Activated naive CD8-positive, alpha-beta T cell treated with anti-CD3 and anti-CD28 coated beads, Interleukin-2, amount 10 ng/mL, durations not matched to agents 7 days and 5 days (primary cell): ENCODE results near the gene MPZL1. TPM values are rescaled to one million over a fixed set of nuclear protein-coding genes. Genes with fewer than 3 reads are reported as not detected.
"Not testable (repeated sequence)": the region's sequence is repeated elsewhere in the genome, so short reads cannot be mapped to it uniquely, and the experiment has no call there.

Experiments used
- ATAC-seq: fragments of 150-1000 bp; cut with Tn5 transposase; one replicate; pipeline ENCODE4 v1.10.0; 2021; ENCODE audit warnings: low read depth, moderate library complexity
- POLR2A ChIA-PET: fragments of 350-600 bp; sonication (Branson Sonifier 250); formaldehyde crosslinking; loops from one replicate; lab custom pipeline; 2021; ENCODE audit warnings: antibody characterized with exemption; lab: Charles Lee
- DNase-seq: peaks from one replicate; pipeline ENCODE4 v3.0.0; 2021
- H3K27ac Mint-ChIP-seq: one replicate; pipeline ENCODE4 v1.8.0; 2022; ENCODE audit warnings: mild to moderate bottlenecking, mixed read lengths
- H3K27me3 Mint-ChIP-seq: one replicate; pipeline ENCODE4 v1.8.0; 2022; ENCODE audit warnings: mild to moderate bottlenecking, moderate library complexity, mixed read lengths
- H3K36me3 Mint-ChIP-seq: one replicate; pipeline ENCODE4 v1.8.0; 2021; ENCODE audit warnings: mild to moderate bottlenecking, mixed read lengths
- H3K4me1 Mint-ChIP-seq: one replicate; pipeline ENCODE4 v1.8.0; 2021; ENCODE audit warnings: mixed read lengths
- H3K4me3 Mint-ChIP-seq: one replicate; pipeline ENCODE4 v1.8.0; 2022; ENCODE audit warnings: mild to moderate bottlenecking, moderate library complexity, mixed read lengths
- H3K9me3 Mint-ChIP-seq: one replicate; pipeline ENCODE4 v1.8.0; 2021; ENCODE audit warnings: mixed read lengths
- total RNA-seq, 2 experiments: library from RNA; stranded (reverse); gene quantifications; one replicate each; pipeline ENCODE4 v1.2.3, GENCODE V29; 2021

MPZL1 gene
- total RNA-seq, 2 experiments from 2014 or later = 8.5 to 9.3 TPM

DNA sequence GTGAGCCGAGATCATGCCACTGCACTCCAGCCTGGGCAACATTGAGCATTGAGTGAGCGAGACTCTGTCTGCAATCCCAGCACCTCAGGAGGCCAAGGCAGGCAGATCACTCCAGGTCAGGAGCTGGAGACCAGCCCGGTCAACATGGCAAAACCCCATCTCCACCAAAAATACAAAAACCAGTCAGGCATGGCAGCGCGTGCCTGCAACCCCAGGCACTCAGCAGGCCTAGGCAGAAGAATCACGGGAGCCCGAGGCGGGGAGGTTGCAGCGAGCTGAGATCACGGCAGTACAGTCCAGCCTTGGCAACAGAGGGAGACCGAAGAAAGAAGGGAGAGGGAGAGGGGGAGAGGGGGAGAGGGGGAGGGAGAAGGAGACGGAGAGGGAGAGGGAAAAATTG is 84.9 kb downstream of the MPZL1 start:
- POLR2A ChIA-PET, H3K27me3 Mint-ChIP-seq, H3K27ac Mint-ChIP-seq, DNase-seq, H3K4me3 Mint-ChIP-seq, H3K36me3 Mint-ChIP-seq, ATAC-seq, H3K9me3 Mint-ChIP-seq: not testable (repeated sequence)
- H3K4me1 Mint-ChIP-seq = peaks cover 28% of the 10 kb centered on the region

DNA sequence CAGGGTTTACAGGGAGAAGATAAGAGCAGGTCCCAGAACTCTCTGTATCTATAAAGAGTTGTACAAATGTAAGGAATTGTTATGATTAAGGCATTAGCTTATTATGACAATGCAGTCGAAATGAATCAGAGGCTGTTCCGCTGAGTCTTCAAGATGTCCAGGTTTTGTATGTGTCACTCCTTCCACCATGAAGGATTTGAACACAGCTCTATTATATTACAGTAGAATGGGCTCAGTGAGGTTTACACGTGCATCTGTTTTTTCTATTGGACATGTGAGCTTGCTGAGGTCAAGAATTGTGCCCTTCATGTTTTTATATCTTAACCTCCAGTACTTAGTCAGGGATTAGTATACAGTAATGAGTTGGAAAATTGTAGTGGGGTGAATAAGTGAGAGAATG is 86.3 kb downstream of the MPZL1 start:
- H3K27me3 Mint-ChIP-seq = peaks cover 15% of the 10 kb centered on the region
- H3K36me3 Mint-ChIP-seq = peaks cover 2% of the 10 kb centered on the region
- H3K4me3 Mint-ChIP-seq = no peak overlapping the region
- POLR2A ChIA-PET = no interaction called here
- ATAC-seq = no peak
- H3K9me3 Mint-ChIP-seq = peaks cover 6% of the 10 kb centered on the region
- no peak overlapping the region for H3K27ac Mint-ChIP-seq
- no peak for DNase-seq
- H3K4me1 Mint-ChIP-seq = peaks cover 28% of the 10 kb centered on the region

DNA sequence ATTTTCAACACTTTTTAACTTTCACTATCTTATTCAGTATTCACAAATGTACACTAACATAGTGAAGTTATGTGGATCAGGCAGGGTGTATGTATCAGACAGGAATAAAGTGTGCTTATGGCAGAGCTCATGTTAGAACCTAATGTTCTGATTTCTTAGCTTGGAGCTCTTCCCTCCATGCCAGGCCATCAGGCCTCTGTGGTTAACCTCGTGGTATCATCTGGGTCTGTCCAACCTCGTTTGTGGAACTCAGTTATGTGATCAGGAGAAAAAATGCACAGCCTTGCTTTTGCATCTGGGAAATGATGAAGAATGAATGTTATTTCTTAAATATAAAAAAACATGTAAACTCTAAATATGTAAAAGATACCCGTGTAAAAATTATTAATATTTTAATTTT is 86.9 kb downstream of the MPZL1 start:
- Mint-ChIP-seq H3K4me1 (peaks cover 24% of the 10 kb centered on the region), H3K9me3 (peaks cover 8% of the 10 kb centered on the region), H3K36me3 (peaks cover 2% of the 10 kb centered on the region), H3K4me3 (no peak overlapping the region), H3K27ac (no peak overlapping the region), H3K27me3 (peaks cover 19% of the 10 kb centered on the region)
- POLR2A ChIA-PET = no interaction called here
- no peak for ATAC-seq
- DNase-seq = no peak

DNA sequence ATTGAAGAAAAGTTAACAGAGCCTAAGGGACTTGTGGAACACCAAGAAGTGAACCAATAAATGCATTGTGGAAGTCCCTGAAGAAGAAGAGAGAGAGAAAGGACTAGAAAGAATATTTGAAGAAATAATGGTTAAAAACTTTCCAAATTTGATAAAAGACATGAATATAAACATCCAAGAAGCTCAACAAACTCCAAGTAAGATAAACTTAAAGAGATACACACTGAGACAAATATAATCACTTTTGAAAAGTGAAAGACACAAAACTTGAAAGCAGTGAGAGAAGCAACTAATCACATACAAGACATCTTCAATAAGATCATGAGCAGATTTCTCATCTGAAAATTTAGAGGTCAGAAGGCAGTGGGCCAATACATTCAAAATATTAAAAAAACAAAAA is 91.2 kb downstream of the MPZL1 start:
- peaks cover 4% of the 10 kb centered on the region for H3K36me3 Mint-ChIP-seq
- DNase-seq = no peak
- H3K4me3 Mint-ChIP-seq = no peak overlapping the region
- H3K9me3 Mint-ChIP-seq = peaks cover 19% of the 10 kb centered on the region
- H3K27me3 Mint-ChIP-seq = peaks cover 19% of the 10 kb centered on the region
- POLR2A ChIA-PET = no interaction called here
- ATAC-seq = no peak
- H3K27ac Mint-ChIP-seq = no peak overlapping the region
- peaks cover 7% of the 10 kb centered on the region for H3K4me1 Mint-ChIP-seq

DNA sequence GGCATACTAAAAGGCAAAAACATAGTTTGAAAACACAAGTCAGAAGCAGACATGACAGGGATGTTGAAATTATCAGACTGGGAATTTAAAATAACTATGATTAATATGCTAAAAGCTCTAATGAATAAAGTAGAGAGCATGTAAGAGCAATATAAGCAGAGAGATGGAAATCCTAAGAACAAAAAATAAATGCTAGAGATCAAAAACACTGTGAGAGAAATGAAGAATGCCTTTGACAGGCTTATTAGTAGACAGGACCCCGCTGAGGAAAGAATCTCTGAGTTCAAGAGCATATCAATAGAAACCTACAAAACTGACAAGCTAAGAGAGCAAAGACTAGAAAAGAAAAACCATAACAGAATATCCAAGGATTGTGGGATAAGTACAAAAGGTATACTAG is 93.9 kb downstream of the MPZL1 start:
- peaks cover 21% of the 10 kb centered on the region for H3K27me3 Mint-ChIP-seq
- peaks cover 18% of the 10 kb centered on the region for H3K9me3 Mint-ChIP-seq
- H3K27ac Mint-ChIP-seq = no peak overlapping the region

DNA sequence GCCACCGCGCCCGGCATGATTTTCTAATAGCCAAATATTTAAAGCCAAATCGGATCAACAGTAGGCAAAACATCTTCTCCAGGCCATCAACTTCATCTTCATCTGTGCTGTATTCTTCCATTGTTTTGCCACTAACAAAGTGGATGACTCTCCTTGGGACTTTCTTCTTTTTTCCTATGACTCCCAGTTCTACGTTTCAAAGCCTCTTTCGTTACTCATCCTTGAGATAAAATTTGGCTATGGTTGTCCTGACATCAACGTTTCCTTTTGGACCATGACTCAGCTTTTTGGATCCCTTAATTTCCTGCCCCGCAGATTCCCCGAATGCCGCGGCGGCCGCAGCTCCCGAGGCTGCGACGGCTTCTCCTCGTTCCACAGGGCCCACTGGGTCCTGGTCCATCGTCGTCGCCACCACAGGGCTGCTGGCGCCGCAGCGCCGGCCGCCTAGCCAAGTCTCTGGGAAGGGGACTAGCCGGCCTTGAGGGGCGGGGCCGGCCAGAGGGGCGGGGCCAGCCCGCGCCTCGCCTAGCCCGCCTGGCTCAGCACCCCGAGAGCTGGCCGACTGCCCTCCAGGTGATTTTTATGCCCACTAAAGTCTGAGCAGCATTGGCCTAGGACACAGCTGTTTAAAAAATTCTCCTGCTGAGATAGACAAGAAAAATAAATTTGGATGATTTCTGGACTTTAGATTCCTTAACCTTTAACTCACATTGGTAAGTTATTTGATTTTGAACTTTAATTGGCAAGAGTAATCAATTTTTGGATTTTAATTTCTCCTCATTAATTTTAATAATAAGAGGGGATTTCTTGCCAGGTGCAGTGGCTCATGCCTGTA is 98.3 kb downstream of the MPZL1 start:
- Mint-ChIP-seq H3K27me3 (peaks cover 15% of the 10 kb centered on the region), H3K27ac (no peak overlapping the region), H3K36me3 (peaks cover 4% of the 10 kb centered on the region), H3K9me3 (peaks cover 8% of the 10 kb centered on the region), H3K4me1 (peaks cover 13% of the 10 kb centered on the region), H3K4me3 (peak overlapping the region; percentile 76)
- DNase-seq (peak; percentile 51), ATAC-seq (peak; percentile 63)
- POLR2A ChIA-PET = no interaction called here

More for the DNA sequence above, 93.9 kb downstream of the MPZL1 start:
- Mint-ChIP-seq H3K36me3 (peaks cover 7% of the 10 kb centered on the region), H3K4me1 (peaks cover 5% of the 10 kb centered on the region), H3K4me3 (no peak overlapping the region)
- POLR2A ChIA-PET = no interaction called here
- ATAC-seq (no peak), DNase-seq (no peak)

DNA sequence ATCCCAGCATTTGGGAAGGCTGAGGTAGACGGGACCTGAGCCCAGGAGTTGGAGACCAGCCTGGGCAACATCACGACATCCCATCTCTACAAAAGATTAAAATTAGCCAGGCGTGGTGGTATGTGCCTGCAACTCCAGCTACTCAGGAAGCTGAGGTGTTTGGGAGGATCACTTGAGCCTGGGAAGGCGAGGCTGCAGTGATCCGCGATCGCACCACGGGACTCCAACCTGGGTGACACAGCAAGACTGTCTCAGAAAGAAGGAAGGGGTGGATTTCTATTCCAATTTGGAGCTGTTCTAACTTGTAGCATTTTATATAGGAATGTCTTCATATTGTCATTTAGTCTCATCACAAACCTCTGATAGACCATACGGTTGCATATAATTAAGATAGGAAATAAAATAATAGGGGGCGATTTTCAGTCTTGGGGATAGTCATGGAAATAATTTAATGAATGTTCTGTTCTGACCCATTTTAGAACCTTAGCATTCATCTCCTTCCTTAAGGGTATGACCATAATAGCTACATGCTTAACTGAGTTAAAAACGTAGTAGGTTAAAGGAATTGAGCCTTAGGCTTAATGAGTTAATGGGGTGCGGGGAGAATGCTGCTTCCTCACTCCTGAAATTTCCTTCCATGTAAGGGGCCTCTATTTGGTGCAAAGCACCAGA is 99.0 kb downstream of the MPZL1 start:
- POLR2A ChIA-PET = no interaction called here
- peaks cover 15% of the 10 kb centered on the region for H3K27me3 Mint-ChIP-seq
- peaks cover 3% of the 10 kb centered on the region for H3K36me3 Mint-ChIP-seq
- peaks cover 1% of the 10 kb centered on the region for H3K9me3 Mint-ChIP-seq
- no peak for DNase-seq
- no peak overlapping the region for H3K27ac Mint-ChIP-seq
- H3K4me3 Mint-ChIP-seq = no peak overlapping the region
- H3K4me1 Mint-ChIP-seq = peaks cover 13% of the 10 kb centered on the region
- no peak for ATAC-seq

DNA sequence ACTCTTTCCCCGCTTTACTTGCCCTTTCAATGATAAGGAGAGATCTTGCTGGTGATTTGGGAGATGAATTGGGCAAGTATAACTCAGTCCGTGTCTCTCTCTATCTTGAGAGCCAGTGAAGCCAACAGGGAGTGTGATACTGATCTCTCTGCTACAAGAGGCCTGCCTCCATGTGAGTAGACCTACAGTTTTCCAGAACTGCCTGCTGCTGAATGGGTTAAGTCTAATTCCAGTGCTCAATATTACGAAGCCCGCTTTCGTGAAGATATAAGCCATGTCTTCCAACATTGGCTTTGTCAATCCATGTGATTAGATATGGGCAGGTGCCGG is 99.5 kb downstream of the MPZL1 start:
- Mint-ChIP-seq H3K9me3 (no peaks in the 10 kb centered on the region), H3K4me3 (no peak overlapping the region), H3K27me3 (peaks cover 17% of the 10 kb centered on the region), H3K4me1 (peaks cover 13% of the 10 kb centered on the region), H3K27ac (no peak overlapping the region), H3K36me3 (peaks cover 3% of the 10 kb centered on the region)
- no peak for ATAC-seq
- DNase-seq = no peak
- POLR2A ChIA-PET = no interaction called here

DNA sequence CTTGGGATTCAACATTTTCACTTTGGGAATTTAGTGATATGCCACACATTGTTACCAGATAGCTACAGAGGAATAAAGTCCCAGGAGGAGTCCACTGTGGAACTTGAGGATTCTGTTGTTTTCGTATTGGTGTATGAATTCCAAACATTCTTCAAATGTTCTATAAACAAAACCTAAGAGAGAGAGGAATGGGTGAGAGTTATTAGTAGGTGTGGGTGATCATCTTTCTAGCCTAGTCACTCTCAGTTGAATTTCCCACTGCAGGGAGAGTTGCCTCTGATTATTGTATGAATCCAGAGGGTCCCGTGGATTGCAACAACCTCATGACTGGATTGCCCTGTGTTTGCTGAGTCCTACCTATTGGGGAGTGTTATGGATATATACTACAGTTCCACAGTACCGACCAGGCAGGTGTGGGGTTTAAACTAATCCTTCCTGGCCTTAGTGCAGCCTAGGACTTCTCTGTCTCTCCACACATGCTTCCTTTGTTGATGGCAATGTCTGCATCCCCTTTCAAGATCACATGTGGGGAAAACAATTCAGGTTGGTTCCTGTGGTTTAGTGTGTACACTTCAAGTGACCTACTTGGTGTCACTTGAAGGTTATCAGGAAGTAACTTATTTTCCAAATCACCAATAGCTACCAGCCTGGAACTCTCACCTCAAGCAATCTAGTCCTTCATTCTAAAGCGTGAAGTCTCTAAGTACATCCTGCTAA is 100.3 kb downstream of the MPZL1 start:
- no peak for ATAC-seq
- Mint-ChIP-seq H3K36me3 (peaks cover 3% of the 10 kb centered on the region), H3K9me3 (no peaks in the 10 kb centered on the region), H3K4me3 (no peak overlapping the region), H3K27ac (no peak overlapping the region), H3K4me1 (peaks cover 13% of the 10 kb centered on the region), H3K27me3 (peaks cover 17% of the 10 kb centered on the region)
- POLR2A ChIA-PET = no interaction called here
- no peak for DNase-seq

DNA sequence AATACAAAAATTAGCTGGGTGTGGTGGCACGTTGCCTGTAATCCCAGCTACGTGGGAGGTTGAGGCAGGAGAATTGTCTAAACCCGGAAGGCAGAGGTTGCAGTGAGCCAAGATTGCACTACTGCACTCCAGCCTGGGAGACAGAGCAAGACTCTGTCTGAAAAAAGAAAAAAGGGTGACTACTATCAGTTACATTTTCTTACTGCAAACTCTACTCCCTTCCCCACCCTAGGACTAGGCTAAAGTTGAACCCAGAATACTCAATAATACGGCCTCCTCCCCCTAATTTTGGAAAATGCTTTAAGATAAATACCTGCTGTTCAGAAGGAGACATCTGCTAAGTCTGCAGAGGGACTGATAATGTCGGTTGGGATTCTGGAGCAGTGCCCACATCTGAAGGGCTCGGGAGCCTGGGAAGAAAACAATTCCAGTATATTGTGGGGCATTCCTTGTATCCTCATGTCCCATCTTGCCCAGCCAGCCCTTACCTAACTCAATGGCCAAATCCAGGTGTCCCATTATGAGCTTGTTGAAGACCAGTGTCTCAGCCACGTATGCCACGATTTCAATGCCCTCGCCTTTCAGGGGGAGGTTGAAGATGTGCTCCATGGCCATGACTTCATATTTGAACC is 102.5 kb downstream of the MPZL1 start:
- Mint-ChIP-seq H3K27me3 (peaks cover 17% of the 10 kb centered on the region), H3K27ac (no peak overlapping the region), H3K4me1 (peaks cover 13% of the 10 kb centered on the region), H3K4me3 (no peak overlapping the region), H3K36me3 (peaks cover 3% of the 10 kb centered on the region), H3K9me3 (no peaks in the 10 kb centered on the region)
- DNase-seq (no peak), ATAC-seq (no peak)
- POLR2A ChIA-PET = no interaction called here

DNA sequence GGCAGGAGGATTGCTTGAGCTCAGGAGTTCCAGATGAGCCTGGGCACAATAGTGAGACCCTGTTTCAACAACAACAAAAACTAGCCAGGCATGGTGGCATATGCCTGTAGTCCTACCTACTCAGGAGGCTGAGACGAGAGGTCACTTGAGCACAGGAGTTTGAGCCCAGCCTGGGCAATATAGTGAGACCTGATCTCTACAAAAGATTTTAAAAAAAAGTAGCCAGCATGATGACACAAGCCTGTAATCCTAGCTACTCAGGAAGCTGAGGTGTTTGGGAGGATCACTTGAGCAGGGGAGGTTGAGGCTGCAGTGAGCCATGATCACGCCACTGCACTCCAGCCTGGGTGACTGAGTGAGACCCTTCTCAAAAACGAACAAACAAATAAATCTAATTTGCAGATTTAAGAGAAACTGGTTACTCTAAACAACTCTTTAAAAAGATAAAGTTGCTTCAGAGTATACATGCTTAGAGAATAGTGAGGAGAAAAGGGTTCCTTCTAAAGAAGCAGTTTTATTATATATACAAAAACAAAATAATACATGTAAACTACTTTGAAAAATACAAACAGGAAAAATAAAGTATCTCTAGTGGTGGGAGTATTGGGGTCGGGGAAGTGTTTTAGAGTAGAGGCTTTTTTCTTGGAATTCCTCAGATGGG is 103.8 kb downstream of the MPZL1 start:
- peaks cover 8% of the 10 kb centered on the region for H3K4me1 Mint-ChIP-seq
- peaks cover 15% of the 10 kb centered on the region for H3K27me3 Mint-ChIP-seq
- POLR2A ChIA-PET = no interaction called here
- no peak overlapping the region for H3K27ac Mint-ChIP-seq
- H3K4me3 Mint-ChIP-seq = no peak overlapping the region
- DNase-seq (no peak), ATAC-seq (no peak)
- no peaks in the 10 kb centered on the region for H3K36me3 Mint-ChIP-seq
- H3K9me3 Mint-ChIP-seq = no peaks in the 10 kb centered on the region

DNA sequence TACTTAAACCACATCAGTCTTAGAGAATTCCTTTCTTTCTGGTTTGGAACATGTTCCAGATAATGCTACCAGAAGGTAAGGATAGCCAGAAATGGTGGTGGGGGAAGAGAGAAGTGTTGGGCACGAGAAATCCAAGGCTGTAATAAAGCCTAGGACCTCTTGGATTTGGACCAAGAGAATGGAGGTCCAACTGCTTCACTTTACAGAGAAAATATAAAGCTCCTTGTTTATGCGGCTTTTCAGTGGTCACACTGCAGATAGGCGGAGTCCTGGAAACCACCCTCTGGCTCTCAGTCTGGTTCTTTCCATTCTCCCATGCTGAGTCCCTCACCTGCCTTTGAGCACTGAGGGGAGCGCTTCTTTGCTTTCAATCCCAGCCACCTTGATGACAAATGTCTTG is 104.3 kb downstream of the MPZL1 start:
- POLR2A ChIA-PET = no interaction called here

DNA sequence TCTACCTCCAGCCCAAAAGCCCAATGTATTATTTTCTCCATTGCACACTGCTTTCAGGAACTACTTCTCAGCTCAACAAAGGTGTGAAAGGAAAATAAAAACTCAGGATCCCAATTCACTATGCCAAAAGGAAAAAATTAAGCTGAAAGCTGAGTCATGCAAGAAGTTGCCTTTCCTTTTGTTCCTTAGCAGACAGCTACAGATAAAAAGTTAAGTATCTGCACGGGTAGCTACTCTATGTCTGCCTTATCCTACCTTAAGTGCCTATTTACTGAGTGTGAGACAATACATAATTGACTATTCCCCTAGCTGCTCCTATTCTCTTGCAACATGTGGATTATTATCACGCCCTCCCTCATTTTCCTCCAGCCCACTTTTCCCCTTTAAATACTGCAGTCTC is 108.1 kb downstream of the MPZL1 start:
- no peak overlapping the region for H3K27ac Mint-ChIP-seq
- peaks cover 3% of the 10 kb centered on the region for H3K4me1 Mint-ChIP-seq
- DNase-seq (no peak), ATAC-seq (no peak)
- H3K27me3 Mint-ChIP-seq = peaks cover 2% of the 10 kb centered on the region
- POLR2A ChIA-PET = no interaction called here
- H3K4me3 Mint-ChIP-seq = no peak overlapping the region
- peaks cover 3% of the 10 kb centered on the region for H3K36me3 Mint-ChIP-seq
- H3K9me3 Mint-ChIP-seq = no peaks in the 10 kb centered on the region

More for the DNA sequence above, 104.3 kb downstream of the MPZL1 start:
- DNase-seq (no peak), ATAC-seq (no peak)
- peaks cover 15% of the 10 kb centered on the region for H3K27me3 Mint-ChIP-seq
- H3K4me3 Mint-ChIP-seq = no peak overlapping the region
- H3K36me3 Mint-ChIP-seq = no peaks in the 10 kb centered on the region
- no peaks in the 10 kb centered on the region for H3K9me3 Mint-ChIP-seq
- no peak overlapping the region for H3K27ac Mint-ChIP-seq
- peaks cover 8% of the 10 kb centered on the region for H3K4me1 Mint-ChIP-seq
